Loucy (cell line): ENCODE measurements around the gene RORB.

Source experiments
- H2AFZ ChIP-seq: fragments of 200-600 bp; sonication (generic); 2 replicates; pipeline ENCODE4 v1.6.0; 2016; ENCODE audit warnings: antibody characterized with exemption, mild to moderate bottlenecking, low read length, moderate library complexity
- H3F3A ChIP-seq: fragments of 200-600 bp; 2 replicates; pipeline ENCODE4 v1.6.0; 2016; ENCODE audit warnings: antibody characterized with exemption, low read depth, mild to moderate bottlenecking
- H3K27me3 ChIP-seq: fragments of 200-600 bp; sonication (generic); 2 replicates; pipeline ENCODE4 v1.6.1; 2014; ENCODE audit warnings: low read length, mild to moderate bottlenecking; ENCODE audit not compliant: insufficient read depth, poor library complexity, severe bottlenecking
- H3K36me3 ChIP-seq: fragments of 200-600 bp; sonication (generic); 2 replicates; pipeline ENCODE4 v1.6.1; 2016; ENCODE audit warnings: low read length; ENCODE audit not compliant: insufficient read depth
- H3K4me1 ChIP-seq: fragments of 200-600 bp; sonication (generic); 2 replicates; pipeline ENCODE4 v1.5.1; 2014; ENCODE audit warnings: low read length, mild to moderate bottlenecking; ENCODE audit not compliant: insufficient read depth, poor library complexity, severe bottlenecking
- H3K4me2 ChIP-seq: fragments of 200-600 bp; sonication (generic); 2 replicates; pipeline ENCODE4 v1.6.0; 2014; ENCODE audit warnings: antibody characterized with exemption, low read length, low read depth, mild to moderate bottlenecking; ENCODE audit not compliant: poor library complexity, severe bottlenecking
- H3K4me3 ChIP-seq: fragments of 200-600 bp; sonication (generic); 2 replicates; pipeline ENCODE4 v1.5.1; 2014; ENCODE audit warnings: low read length, mild to moderate bottlenecking, mixed read lengths; ENCODE audit not compliant: poor library complexity, severe bottlenecking
- H3K79me2 ChIP-seq: fragments of 200-600 bp; sonication (generic); 2 replicates; pipeline ENCODE4 v1.6.1; 2014; ENCODE audit warnings: low read length; ENCODE audit not compliant: insufficient read depth
- H3K9ac ChIP-seq: fragments of 200-600 bp; sonication (generic); 2 replicates; pipeline ENCODE4 v1.6.0; 2014; ENCODE audit warnings: mild to moderate bottlenecking, low read depth, low read length, moderate library complexity; ENCODE audit not compliant: poor library complexity, severe bottlenecking
- H3K9me2 ChIP-seq: fragments of 200-600 bp; sonication (generic); replicated peaks from 2 replicates; pipeline ENCODE4 v1.6.1; 2016; ENCODE audit warnings: low read depth, low read length, mixed read lengths
- H3K9me3 ChIP-seq: fragments of 200-600 bp; sonication (generic); 2 replicates; pipeline ENCODE4 v1.6.1; 2014; ENCODE audit warnings: mild to moderate bottlenecking, antibody characterized with exemption, low read length, low read depth; ENCODE audit not compliant: insufficient read depth
- H4K20me1 ChIP-seq: fragments of 200-600 bp; sonication (generic); 2 replicates; pipeline ENCODE4 v1.6.0; 2014; ENCODE audit warnings: antibody characterized with exemption, low read length, mild to moderate bottlenecking; ENCODE audit not compliant: insufficient read depth, poor library complexity, severe bottlenecking
- CTCF ChIP-seq: fragments of 200-600 bp; sonication (generic); conservative IDR thresholded peaks from 2 replicates; pipeline ENCODE4 v1.5.1; 2014; ENCODE audit warnings: mild to moderate bottlenecking, antibody characterized with exemption, low read length
- EZH2phosphoT487 ChIP-seq: fragments of 200-600 bp; IDR thresholded peaks from 2 replicates; pipeline ENCODE4 v1.6.1; 2018; ENCODE audit warnings: antibody characterized with exemption, mild to moderate bottlenecking, moderate library complexity, borderline replicate concordance

The RORB gene

GRCh38 chr9:74726581-74726980 lies 229.4 kb downstream of the RORB start:
- no peaks in the 10 kb centered on the region for H3K9me3 ChIP-seq
- H3K4me2 ChIP-seq = no peak overlapping the region
- H4K20me1 ChIP-seq = no peaks in the 10 kb centered on the region
- no peaks in the 10 kb centered on the region for H3K36me3 ChIP-seq
- no peaks in the 10 kb centered on the region for H3F3A ChIP-seq
- H3K79me2 ChIP-seq = no peaks in the 10 kb centered on the region
- H3K9ac ChIP-seq = no peak overlapping the region
- no peaks in the 10 kb centered on the region for H3K9me2 ChIP-seq
- no peak overlapping the region for H2AFZ ChIP-seq
- H3K4me1 ChIP-seq = peaks cover 6% of the 10 kb centered on the region
- H3K27me3 ChIP-seq = no peaks in the 10 kb centered on the region
- TF ChIP-seq CTCF (no peak), EZH2phosphoT487 (no peak)
- H3K4me3 ChIP-seq = no peak overlapping the region

GRCh38 chr9:74728176-74728575 lies 231.0 kb downstream of the RORB start:
- Histone ChIP-seq H3K9ac (no peak overlapping the region), H3K4me2 (no peak overlapping the region)
- TF ChIP-seq EZH2phosphoT487 (no peak), CTCF (no peak)

GRCh38 chr9:74729136-74729695 lies 232.1 kb downstream of the RORB start:
- Histone ChIP-seq H3K9me2 (no peaks in the 10 kb centered on the region), H3K9ac (no peak overlapping the region), H3K27me3 (no peaks in the 10 kb centered on the region), H3F3A (no peaks in the 10 kb centered on the region), H3K36me3 (no peaks in the 10 kb centered on the region), H3K9me3 (no peaks in the 10 kb centered on the region), H3K79me2 (no peaks in the 10 kb centered on the region), H3K4me1 (peaks cover 6% of the 10 kb centered on the region), H3K4me2 (peak overlapping the region; percentile 54), H2AFZ (no peak overlapping the region), H4K20me1 (no peaks in the 10 kb centered on the region), H3K4me3 (peak overlapping the region; percentile 37)
- no peak for TF ChIP-seq EZH2phosphoT487
- TF ChIP-seq CTCF = no peak

More at GRCh38 chr9:74728176-74728575, 231.0 kb downstream of the RORB start:
- Histone ChIP-seq H3K4me1 (peaks cover 6% of the 10 kb centered on the region), H2AFZ (no peak overlapping the region), H3K79me2 (no peaks in the 10 kb centered on the region), H3K27me3 (no peaks in the 10 kb centered on the region), H3K36me3 (no peaks in the 10 kb centered on the region), H4K20me1 (no peaks in the 10 kb centered on the region), H3F3A (no peaks in the 10 kb centered on the region), H3K9me3 (no peaks in the 10 kb centered on the region), H3K4me3 (no peak overlapping the region), H3K9me2 (no peaks in the 10 kb centered on the region)
